GM18867 (cell line): Measurements from ENCODE around the gene ALK.

Experiments used
- ATAC-seq: cut with Tn5 transposase; IDR thresholded peaks from one replicate; pipeline ENCODE4 v1.9.1; 2021; ENCODE audit warnings: mild to moderate bottlenecking, moderate library complexity; ENCODE audit not compliant: unreplicated experiment

ALK gene

DNA sequence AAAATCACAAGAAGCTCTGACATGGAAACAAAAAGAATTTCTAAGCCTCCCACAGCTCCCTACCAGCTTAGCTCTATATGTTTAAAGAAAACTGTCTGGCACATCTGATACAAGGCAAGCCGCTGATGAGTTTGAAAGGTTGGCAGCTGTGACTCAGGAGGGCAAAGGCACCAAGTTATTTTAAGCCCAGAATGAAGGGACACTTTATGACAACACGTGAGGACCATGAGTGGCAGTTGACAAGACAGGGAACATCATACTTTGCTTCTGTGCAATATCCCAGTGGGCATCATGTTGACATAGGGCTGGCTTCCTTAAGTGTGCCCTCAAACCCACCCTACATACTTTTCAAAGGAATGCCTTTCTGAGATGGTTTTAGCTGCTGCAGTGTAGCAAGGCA, 533.3 kb downstream of the ALK start:
- ATAC-seq = no peak

DNA sequence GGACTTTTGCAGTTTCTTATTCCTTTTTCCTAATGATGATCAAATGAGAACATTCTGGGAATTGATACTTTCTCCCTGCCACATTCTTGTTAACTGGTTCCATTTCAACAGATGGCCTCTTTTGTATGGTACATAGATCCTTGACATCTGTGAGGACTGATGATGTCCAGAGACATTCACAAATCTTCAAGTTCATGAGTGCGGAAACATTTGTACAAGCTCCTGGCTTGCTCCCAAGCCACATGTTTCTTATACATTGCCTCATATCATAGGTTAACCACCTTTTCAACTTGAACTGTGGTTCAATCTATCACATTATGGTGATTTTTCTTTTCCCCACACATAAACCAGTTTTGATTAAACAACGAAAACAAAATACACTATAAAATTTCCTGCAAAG, 538.9 kb downstream of the ALK start:
- no peak for ATAC-seq

DNA sequence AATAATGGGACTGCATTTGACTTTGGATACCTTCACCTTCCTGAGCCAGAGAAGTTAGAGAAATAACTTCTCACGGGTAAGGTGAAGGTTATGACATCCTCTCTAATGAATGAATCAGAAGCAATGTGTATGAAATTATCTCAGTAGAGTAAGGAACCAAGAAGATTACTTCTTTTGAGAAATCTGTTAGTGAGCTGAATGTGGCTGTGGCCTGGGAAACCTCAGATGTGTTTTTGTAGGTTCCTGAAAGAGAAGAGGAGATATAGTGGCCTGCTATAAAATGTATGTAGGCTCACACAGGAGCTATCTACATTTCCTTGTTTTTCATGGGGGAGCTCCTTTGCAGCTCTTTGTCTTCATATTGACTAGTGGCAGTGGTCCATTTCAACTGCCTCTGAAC, 543.6 kb downstream of the ALK start:
- ATAC-seq = no peak

DNA sequence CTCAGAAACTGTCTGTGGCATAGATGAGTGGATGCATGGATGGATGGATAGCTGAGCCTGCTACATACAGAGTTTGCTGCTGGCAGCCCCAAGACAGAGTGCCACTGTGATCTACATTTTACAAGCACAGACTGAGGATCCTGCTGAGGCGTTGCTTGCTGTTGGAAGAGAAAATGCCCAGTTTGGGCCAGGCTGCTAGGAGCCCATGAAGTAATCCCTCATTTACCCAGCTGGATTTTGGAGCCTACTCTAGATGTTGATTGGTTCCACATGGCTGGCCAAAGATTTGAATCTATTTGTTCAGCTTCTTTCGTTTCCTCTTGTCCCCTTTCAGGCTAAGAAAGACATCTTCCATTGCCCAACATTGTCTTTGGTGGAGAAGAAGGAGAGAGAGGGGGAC, 544.8 kb downstream of the ALK start:
- no peak for ATAC-seq

DNA sequence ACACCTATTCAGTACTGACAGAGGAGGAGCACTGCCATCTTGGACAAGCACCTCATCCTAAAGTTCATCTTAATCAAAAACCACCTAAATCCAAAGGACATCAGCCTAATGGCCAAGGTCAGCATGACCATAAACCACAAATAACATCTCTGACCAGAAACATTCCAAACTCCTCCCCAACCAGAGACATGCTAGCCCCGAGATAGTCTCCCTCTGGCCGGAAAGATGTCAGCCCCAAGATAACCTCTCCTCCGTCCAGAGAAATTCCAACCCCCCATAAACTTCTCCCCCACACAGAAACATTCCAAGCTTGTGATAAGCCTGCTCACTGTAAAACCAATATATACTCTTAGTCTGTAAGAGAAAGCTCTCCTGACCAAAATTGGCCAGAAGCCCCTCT, 545.5 kb downstream of the ALK start:
- no peak for ATAC-seq

DNA sequence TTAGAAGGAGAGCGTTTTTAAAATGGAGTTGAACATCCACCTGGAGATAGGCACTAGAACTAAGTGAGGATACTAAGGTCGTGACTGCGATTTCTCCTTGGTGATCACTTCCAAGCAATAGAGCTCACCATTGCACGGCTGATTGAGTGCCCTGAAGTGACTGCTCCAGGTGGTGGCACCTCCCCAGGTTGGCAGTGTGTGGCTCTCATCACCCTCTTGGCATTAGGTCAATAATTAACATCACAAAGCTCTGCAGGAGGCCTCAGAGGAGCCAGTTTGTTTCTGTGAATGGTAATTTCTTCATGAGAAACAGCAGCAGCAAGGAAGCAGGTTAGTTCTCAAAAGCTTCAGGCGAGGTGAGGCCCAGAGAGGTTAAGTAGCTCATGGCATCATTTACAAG, 546.6 kb downstream of the ALK start:
- no peak for ATAC-seq

DNA sequence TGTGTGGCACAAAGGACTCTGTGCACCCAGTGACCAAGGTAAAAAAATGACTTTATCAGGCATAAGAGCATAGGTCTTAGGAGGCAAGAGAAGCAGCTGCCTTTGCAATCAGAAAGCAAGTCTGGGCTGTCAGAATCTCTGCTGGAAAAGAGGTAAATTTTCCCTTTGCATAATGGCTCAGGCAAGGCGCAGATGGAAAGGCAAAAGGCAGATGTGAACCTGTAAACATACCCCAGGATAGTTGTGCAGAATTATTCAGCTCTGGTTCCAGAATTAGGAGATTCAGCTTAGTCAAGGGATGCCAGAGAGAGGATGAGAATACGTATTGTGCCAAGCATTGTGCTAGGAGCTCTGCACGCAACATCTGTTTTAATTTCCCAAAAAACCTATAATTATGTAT, 547.5 kb downstream of the ALK start:
- ATAC-seq = no peak

DNA sequence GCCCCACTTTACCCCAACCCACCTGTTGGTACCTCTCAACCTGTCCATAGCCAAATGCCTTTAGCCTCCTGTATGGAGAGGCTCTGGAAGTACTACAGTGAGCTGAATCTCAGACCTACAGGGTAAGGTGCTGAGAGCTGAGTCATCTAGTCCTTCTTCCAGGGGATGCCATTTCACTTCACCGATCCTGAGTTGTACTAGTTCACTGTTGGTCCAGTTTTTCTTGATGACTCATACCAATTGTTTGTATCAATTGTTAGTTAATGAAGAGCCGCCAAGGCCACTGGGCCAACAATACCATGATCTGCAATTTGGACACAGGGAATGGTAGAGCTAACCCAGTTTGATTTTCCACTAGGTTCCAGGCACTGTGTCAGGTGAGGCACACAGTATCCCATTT, 549.2 kb downstream of the ALK start:
- no peak for ATAC-seq

DNA sequence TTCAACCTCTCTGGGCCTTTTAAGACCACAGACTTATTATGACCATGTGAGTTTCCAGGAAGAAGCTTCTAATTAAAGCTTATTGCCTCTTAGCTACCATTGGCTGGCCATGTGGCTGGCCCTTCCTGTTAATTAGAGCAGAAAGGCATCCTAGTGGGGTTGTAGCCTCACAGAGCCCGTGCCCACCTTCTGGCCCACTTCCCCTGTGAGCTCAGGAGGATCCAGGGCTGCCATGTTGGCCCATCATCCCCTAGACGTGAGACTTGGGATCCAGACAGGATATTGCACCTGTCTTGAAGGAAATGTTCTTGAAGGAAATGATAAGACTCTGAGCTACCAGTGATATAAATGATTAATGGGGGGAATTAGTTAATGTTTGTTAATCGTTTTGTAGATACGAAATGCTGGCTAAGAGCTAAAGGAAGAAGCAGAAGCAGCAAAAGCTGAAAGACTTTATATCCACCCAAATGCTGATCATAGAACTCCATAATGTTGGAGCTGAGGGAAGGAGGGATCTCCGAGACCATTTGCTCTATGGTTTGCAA, 550.7 kb downstream of the ALK start:
- ATAC-seq = no peak

DNA sequence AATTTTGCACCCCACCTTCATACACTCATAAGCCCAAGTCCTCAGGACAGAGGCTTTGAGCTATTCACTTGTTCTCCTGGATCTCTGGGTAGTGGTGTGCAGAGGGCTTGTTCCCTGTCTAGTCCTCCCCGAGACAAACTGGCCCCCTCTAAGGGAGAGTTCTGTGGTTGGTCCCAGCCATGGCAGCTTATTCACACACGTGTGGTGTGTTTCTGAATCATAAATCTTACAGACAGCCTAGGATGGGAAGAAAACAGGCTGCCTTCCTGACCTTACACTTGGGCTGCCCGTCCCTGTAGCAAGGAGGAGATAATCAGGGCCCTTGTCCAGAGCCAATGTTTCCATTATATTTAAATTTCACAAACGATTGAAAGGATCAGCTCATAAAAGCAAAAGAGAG, 551.2 kb downstream of the ALK start:
- no peak for ATAC-seq

DNA sequence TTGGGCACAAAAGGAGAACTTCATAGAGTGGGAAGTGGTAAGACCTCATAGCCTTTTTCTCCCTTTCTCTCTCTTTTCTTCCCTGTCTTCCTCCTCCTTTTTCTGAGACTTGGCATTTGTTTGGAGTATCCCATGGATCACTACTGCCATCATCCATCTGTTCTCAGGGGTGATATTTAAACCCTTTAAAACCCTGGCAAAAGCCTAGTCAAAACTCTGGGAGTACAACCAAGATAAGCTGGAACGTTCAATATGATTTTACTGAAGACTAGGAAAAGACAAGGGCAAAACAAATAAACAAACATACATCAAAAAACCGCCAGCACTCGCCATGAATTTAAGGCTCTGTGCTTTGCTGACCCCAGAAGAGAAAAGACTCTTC, 552.7 kb downstream of the ALK start:
- no peak for ATAC-seq

DNA sequence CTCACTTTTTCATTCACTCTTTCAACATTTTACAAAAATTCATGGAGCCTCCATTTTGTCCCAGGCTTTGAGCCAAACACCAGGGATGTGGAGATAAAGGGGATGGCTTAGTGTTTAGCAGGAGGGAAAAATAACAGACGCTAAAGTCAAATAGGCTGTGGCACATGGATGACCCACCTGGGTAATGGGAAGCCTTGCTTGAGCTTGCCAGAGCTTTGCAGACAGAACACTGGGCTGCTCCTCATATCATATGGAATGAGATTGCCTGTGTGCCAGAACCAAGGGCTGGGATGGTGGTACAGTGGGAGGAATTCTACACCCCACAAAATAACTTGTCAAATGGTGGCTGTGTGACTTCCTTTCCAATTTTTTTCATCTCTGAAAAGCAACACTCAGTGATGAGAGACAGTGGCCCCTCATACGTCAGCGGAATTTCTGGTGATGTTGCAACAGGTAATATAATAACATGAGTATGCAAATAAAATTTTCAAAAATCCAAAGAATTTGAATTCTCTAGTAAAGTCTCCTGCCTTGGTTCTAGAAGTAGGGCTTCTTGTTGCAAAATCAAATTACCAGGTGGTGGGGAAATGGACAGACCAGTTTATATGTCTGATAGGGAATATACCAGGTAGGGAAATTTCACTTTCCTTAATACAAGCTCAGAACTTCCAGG, 553.3 kb downstream of the ALK start:
- no peak for ATAC-seq

DNA sequence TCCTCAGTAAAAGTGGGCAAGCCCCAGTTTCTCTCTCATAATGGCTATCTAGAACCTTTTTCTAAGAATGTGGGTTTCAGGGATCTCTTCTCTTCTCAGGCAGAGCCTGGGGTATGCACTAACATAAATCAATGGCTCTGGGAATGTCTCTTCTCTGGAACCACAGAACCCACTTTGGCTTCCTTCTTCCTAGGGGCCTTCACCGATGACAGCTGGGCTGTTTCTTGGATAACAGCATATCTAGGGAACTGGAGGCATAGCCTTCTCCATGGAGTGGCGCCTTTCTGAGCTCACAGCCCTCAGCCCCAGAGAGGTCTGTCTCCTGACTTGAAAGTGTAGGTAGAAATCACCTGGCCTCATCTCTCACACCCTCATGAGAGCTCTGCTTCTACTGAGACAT, 558.3 kb downstream of the ALK start:
- no peak for ATAC-seq

DNA sequence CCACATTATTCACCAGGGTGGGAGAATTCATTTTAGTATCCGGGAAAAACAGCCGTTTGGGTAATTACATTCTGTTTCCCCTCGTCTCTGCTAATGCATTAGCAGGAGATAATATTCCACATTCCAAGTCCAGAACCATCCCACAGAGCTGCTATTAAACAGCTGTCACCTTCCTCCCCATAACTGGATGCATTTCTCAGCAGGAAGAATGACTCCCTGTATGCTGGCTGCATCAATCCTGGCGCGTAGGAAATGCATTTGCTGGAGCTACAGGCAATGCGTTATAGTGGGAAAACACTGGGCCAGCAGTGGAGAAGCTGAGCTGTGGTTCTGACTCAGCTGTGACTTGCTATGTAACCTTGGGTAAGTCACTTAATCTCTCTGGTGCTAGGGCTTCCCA, 560.2 kb downstream of the ALK start:
- no peak for ATAC-seq

DNA sequence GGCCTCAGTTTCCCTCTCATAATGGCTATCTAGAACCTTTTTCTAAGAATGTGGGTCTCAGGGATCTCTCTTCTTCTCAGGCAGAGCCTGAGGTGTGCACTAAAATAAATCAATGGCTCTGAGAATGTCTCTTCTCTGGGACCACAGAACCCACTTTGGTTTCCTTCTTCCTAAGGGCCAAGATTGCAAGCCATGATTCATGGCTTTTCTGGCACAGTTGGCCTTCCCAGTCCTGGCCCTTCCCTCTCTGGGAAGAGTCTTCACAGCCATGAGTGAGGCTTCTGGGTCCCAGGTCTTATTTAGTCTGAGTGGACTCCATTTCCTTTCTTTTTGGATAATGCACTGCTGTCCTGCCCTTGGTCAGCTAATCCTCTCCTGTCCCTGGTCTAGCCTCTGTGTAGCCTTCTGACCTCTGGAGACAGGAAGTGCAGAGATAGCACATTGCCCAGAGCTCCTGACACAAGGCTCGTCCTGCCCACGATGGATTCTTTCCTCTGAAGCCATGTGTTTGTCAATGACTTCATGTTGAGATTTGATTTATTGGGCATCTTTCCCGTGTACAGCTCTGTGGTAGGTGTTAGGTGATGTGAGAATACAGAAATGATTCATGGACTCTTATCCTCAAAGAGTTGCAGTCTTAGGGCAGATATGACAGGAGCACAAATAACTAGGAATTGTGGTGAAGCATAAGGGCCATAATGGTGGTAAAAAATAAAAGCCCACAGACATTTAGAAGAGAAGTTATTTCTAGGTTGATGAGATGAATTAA, 561.2 kb downstream of the ALK start:
- ATAC-seq = no peak

DNA sequence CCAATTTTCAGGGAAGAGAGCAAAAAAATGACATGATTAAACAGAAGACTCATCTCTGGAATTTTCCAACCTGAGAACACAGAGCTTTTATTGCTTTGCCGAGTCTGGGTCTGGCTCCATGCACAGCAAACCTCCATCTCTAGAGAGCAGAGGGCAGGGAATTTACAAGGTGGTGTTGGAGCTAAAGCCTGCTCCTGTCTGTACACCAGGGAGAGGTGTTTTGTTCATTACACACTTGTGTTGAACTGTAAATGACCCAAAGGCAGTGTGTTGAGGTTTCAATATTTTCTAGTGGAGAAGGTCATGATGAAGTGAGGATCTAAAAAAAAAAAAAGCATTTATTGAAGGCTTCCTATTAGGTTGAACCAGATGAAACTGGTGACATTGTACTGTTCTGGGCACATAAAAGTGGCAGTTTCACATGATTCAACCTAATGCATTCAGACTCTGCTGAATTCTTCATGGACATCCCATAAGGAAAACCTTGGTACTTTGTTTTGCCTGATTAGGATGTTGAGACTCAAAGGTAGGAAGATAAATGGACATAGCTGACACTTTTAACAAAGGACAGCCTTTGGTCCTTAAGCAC, 567.9 kb downstream of the ALK start:
- ATAC-seq = no peak

DNA sequence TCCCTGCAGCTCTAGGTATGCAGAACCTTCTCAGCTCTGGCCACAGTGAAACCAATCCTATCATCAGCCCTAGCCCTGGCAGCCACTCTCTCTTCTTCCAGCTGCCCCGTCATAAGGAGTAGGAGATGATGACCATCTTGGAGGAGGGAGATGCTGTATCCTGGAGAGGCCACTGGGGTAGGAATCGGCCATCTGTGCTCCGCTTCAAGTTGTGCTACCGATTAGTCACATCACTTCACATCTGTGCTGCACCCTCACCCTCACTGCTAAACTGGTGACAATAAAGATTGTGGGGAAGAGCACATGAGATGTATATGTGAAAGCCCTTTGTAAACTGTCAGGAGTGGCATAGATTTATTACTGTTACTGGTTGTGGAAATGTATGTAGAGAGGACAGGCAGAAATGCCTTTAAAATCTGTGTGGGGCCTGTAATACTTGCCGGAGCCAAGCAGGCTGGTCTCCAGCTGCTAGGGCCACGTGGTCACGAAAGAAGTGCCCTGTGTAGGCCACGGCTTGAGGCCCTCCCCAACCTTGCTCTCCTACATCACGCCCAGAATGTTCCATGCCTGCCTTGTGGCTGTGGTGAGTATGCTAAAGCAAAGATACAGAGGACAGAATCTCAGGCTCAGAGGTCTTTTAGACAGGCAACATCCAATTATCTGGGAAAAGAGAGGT, 569.3 kb downstream of the ALK start:
- ATAC-seq = no peak

DNA sequence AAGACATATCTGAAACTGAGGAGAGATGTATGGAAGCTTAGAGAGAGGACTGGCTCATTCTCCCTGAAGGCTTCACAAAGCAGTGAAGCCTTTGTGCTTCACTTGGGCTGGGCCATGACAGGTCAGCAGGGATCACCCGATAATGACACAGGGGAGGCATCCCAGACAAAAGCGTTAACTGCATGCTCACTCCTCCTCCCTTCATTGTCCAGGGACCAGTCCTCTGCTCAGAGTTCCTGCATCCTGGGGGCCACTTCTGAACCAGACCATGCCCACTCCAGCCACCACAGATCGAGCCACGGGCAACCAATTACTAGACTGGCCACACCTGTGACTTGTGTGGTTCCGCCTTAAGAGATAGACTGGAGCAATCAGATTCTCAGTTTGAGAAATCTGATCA, 570.1 kb downstream of the ALK start:
- ATAC-seq = no peak

DNA sequence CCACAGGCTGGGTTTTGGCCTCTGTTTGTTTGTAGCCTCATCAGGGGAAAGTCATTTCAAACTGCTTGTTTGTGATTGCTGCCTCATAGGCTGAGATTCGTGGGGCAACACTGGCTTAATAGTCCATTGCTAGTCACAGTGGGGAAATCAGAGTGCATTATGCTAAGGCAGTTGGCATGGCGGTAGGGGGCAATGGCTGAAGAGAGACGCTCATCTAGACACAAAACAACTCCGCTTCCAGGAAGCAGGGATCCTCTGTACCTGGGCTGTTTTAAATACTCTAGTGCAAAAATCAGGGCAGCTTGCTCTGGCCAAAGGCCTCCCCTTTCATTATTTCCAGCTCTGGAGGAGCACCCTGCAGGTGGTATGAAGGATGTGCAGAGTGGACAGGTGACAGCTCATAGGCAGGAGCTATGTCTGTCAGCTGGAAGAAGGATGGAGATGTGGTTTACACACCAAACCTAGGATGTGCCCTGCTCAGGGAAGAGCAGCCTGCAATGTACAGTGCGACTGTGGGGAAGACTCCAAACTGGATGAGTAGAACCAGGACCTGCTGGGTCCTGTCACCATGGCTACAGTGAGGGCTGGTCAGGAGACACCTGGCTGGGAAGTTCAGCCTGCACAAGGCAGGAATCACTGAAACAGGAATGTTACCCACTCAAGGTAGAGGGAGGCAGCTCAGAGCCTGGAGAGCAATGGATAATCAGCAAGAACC, 571.9 kb downstream of the ALK start:
- no peak for ATAC-seq

DNA sequence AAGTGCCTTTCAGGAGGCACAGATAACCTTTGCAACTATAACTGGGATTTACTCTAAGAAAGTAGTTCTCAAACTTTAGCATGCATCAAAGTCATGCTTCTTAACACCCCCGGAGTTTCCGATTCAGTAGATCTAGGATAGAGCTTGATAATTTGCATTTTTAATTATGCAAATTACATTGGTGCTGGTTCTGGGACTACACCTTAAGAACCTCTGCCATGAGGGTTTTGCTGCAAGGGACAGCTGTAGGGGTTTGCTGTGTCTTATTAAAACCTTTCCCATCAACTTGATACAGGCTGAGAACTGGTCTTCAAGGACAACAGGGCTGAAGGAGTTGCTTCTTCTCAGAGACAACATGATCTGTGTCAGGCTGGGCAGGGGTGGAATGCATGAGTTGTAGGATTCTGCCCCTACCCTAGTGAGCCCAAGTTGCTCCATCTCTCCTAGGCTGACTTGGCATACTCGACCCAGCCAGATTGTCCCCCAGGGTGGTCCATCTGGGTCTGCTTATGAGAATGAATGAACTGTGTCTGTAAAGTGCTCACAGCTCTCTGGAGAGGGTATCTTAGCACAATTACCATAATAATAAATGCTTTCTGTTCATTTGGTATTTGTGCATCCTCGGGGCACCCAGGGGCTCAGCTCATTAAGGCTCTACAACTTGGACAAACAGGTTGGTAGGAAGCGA, 573.5 kb downstream of the ALK start:
- peak; percentile 58 for ATAC-seq
